HepG2 (cell line): ENCODE data around the gene ADAMTS18. TPM values are rescaled to one million over a fixed set of nuclear protein-coding genes. Genes with fewer than 3 reads are reported as not detected.

ENCODE experiments used
- ATAC-seq: fragments of 200-7000 bp; cut with Tn5 transposase; 3 replicates; pipeline ENCODE4 v1.9.1; 2020; ENCODE audit warnings: mild to moderate bottlenecking, moderate library complexity
- BruUV-seq: library from RNA; stranded (reverse); fragments of 400-500 nt; replicated peaks from 2 replicates; lab custom pipeline; 2021; lab: Mats Ljungman, UMichigan
- CTCF ChIA-PET: fragments of 300-600 bp; formaldehyde crosslinking; extraction: SDS; loops from one replicate; lab custom pipeline; 2021; ENCODE audit warnings: low total read pairs, inconsistent platforms, low intra/inter-chr PET ratio; lab: Yijun Ruan, JAX
- POLR2A ChIA-PET: fragments of 350-600 bp; sonication (Branson Sonifier 250); formaldehyde crosslinking; loops from one replicate; lab custom pipeline; 2020; ENCODE audit warnings: antibody characterized with exemption, inconsistent platforms; lab: Yijun Ruan, JAX
- DNase-seq: peaks from one replicate; pipeline ENCODE4 v3.0.0-alpha.2; 2015; ENCODE audit warnings: low spot score
- FAIRE-seq: peaks from 3 replicates; lab custom pipeline; 2011; peaks lifted over from hg19 to GRCh38; lab: Jason Lieb, UNC
- H2AFZ ChIP-seq: one replicate; pipeline ENCODE4 v1.6.1; 2011; ENCODE audit warnings: low read length, inconsistent platforms
- H3K27ac ChIP-seq: fragments of 300-600 bp; 3 replicates; pipeline ENCODE4 v1.8.0; 2011; ENCODE audit warnings: mixed run types, mild to moderate bottlenecking, mixed read lengths, low read length, inconsistent platforms; ENCODE audit not compliant: insufficient read depth; ENCODE audit errors: extremely low read length
- H3K27me3 ChIP-seq, 2 experiments: fragments of 200-600 bp in 1 of 2; 2 replicates in 1 of 2; 3 replicates in 1 of 2; pipeline versions ENCODE4 v1.6.0 to v1.8.0; 2011; ENCODE audit warnings: low read length in 2 of 2, mild to moderate bottlenecking in 2 of 2, moderate library complexity in 2 of 2, inconsistent platforms in 1 of 2; ENCODE audit not compliant: insufficient read depth in 2 of 2, control insufficient read depth in 1 of 2
- H3K36me3 ChIP-seq, 2 experiments: fragments of 200-600 bp in 1 of 2; replicated peaks in 1 of 2; 2 replicates in 1 of 2; 3 replicates in 1 of 2; pipeline versions ENCODE4 v1.5.1 to v1.8.0; 2011; ENCODE audit warnings: low read length in 2 of 2, inconsistent platforms in 1 of 2; ENCODE audit not compliant: insufficient read depth in 2 of 2, control insufficient read depth in 1 of 2
- H3K4me1 ChIP-seq: 2 replicates; pipeline ENCODE4 v1.5.1; 2012; ENCODE audit warnings: low read length, inconsistent platforms; ENCODE audit not compliant: insufficient read depth
- H3K4me2 ChIP-seq: 2 replicates; pipeline ENCODE4 v1.6.0; 2011; ENCODE audit warnings: low read depth, low read length, inconsistent platforms
- H3K4me3 ChIP-seq, 3 experiments: fragments of 200-600 bp in 1 of 3; sonication (generic), shearing (Covaris generic) in 1 of 3; replicated peaks in 1 of 3; 2 replicates each; pipeline ENCODE4 v1.5.1; 2011 to 2016; ENCODE audit warnings: low read length in 3 of 3, inconsistent platforms in 2 of 3, low read depth in 2 of 3, mild to moderate bottlenecking in 2 of 3, control low read depth in 1 of 3, mixed read lengths in 1 of 3; ENCODE audit not compliant: insufficient read depth in 1 of 3
- H3K79me2 ChIP-seq: one replicate; pipeline ENCODE4 v1.6.1; 2011; ENCODE audit warnings: low read length, inconsistent platforms; ENCODE audit not compliant: insufficient read depth
- H3K9ac ChIP-seq: 2 replicates; pipeline ENCODE4 v1.6.0; 2011; ENCODE audit warnings: mild to moderate bottlenecking, low read depth, low read length, inconsistent platforms; ENCODE audit not compliant: insufficient read depth
- H3K9me3 ChIP-seq: 2 replicates; pipeline ENCODE4 v1.5.1; 2012; ENCODE audit warnings: mild to moderate bottlenecking, low read length
- H4K20me1 ChIP-seq: 2 replicates; pipeline ENCODE4 v1.6.0; 2011; ENCODE audit warnings: inconsistent platforms, mild to moderate bottlenecking, low read length, moderate library complexity; ENCODE audit not compliant: insufficient read depth
- ARID4A ChIP-seq: sonication (generic); formaldehyde crosslinking; IDR thresholded peaks from 2 replicates; pipeline ENCODE4 v1.5.0; 2020; ENCODE audit warnings: mild to moderate bottlenecking, missing genetic modification reagents, borderline replicate concordance
- ARID5B ChIP-seq: IDR thresholded peaks from 2 replicates; pipeline ENCODE4 v1.4.0; 2020; ENCODE audit warnings: mild to moderate bottlenecking, missing genetic modification reagents
- CTCF ChIP-seq: sonication (generic); formaldehyde crosslinking; IDR thresholded peaks from 2 replicates; pipeline ENCODE4 v1.5.0; 2020; ENCODE audit warnings: mild to moderate bottlenecking, missing genetic modification reagents, moderate library complexity
- RAD21 ChIP-seq: fragments of 450-650 bp; formaldehyde crosslinking; IDR thresholded peaks from 2 replicates; pipeline ENCODE4 v1.5.0; 2020; ENCODE audit warnings: mild to moderate bottlenecking
- STAG1 ChIP-seq: sonication (generic); formaldehyde crosslinking; IDR thresholded peaks from 2 replicates; pipeline ENCODE4 v1.4.0; 2020; ENCODE audit warnings: missing genetic modification reagents
- ZNF232 ChIP-seq: sonication (generic); formaldehyde crosslinking; IDR thresholded peaks from 2 replicates; pipeline ENCODE4 v1.4.0; 2020; ENCODE audit warnings: missing genetic modification reagents, borderline replicate concordance
- ZSCAN31 ChIP-seq: sonication (generic); formaldehyde crosslinking; IDR thresholded peaks from 2 replicates; pipeline ENCODE4 v1.5.0; 2020; ENCODE audit warnings: low read depth, mild to moderate bottlenecking, missing genetic modification reagents
- WGBS: methylation state at CpG from one replicate; pipeline ENCODE4 v1.1.6; 2017; ENCODE audit warnings: low lambda C conversion rate; 5-methylcytosine and 5-hydroxymethylcytosine counted together
- in situ Hi-C: cut with HindIII; loops from 2 replicates; pipeline ENCODE4 v1.10.0; 2017; ENCODE audit warnings: low pct_unique_long_range_greater_than_20kb; ENCODE audit not compliant: extremely low pct_ligation_motif_present
- intact Hi-C: fragments of 100-400 bp; cut with micrococcal nuclease; formaldehyde crosslinking; loops from one replicate; pipeline ENCODE4 v1.10.0; 2022; ENCODE audit not compliant: unreplicated experiment
- polyA plus RNA-seq, 8 experiments: library from polyadenylated mRNA; depleted of rRNA in 3 of 8; stranded (reverse) in 7 of 8; unstranded in 1 of 8; fragments of >200 nt; fragmentation: Illumina TruSeq in 4 of 8; extraction: Trizol in 4 of 8; gene quantifications; 2 replicates each; pipeline versions ENCODE4 v1.2.1 to v1.2.3, GENCODE V29; 2011 to 2016; ENCODE audit warnings: low read depth in 4 of 8, missing spikeins in 1 of 8, mixed read lengths in 1 of 8; ENCODE audit not compliant: insufficient read depth in 1 of 8
- total RNA-seq, 5 experiments: library from RNA; depleted of rRNA; stranded (reverse); fragments of >200 nt; fragmentation: Illumina TruSeq; extraction: Trizol; gene quantifications; 2 replicates each; pipeline ENCODE4 v1.2.3, GENCODE V29; 2016; ENCODE audit warnings: low read depth in 1 of 5

Gene ADAMTS18
- total and polyA plus RNA-seq, 2 of the 13 experiments (the other 11 are each of a cell fraction or from before 2014, with no cell fraction given): 0.01 TPM; not detected in 1

GRCh38 chr16:77406680-77407079 is 28.2 kb downstream of the ADAMTS18 start:
- ChIA-PET POLR2A (no interaction called here), CTCF (interaction anchor here (1.8 kb wide), 1 partner anchor 178 kb away, joined by 10 read pairs; no protein-coding TSS in a partner anchor)
- peak; percentile 12 for FAIRE-seq

More at GRCh38 chr16:77406680-77407079, 28.2 kb downstream of the ADAMTS18 start:
- Histone ChIP-seq H3K27ac (no peak overlapping the region), H3K27me3 (no peaks in the 10 kb centered on the region), H3K79me2 (no peaks in the 10 kb centered on the region), H2AFZ (no peak overlapping the region), H3K4me3 (no peak overlapping the region), H3K4me1 (no peaks in the 10 kb centered on the region), H3K9me3 (0 out of 2 replicates have a peak, but pooled peaks cover 4% of the 10 kb centered on the region), H4K20me1 (no peaks in the 10 kb centered on the region), H3K4me2 (no peak overlapping the region), H3K36me3 (no peaks in the 10 kb centered on the region), H3K9ac (no peak overlapping the region)
- 5% methylated on average over 1 of the region's 1 CpG for WGBS
- BruUV-seq: no TSS peak
- peak; percentile 40; the same call in 1 of the 3 replicates for ATAC-seq
- peak; percentile 15 for DNase-seq
- TF ChIP-seq STAG1 (peak; percentile 45), ARID4A (CRISPR knock-in tag) (no peak), RAD21 (CRISPR knock-in tag) (peak; percentile 13; the same call in 1 of the 2 replicates), ZNF232 (CRISPR knock-in tag) (no peak), ZSCAN31 (no peak), ARID5B (CRISPR knock-in tag) (no peak), CTCF (CRISPR knock-in tag) (peak; percentile 28)
- intact Hi-C loops: loop anchor here (1.0 kb wide), 2 partner anchors 170 to 178 kb away; no protein-coding TSS in a partner anchor
- in situ Hi-C loops: no loop called here
